A673 (cell line): ENCODE results near the gene APC.

ENCODE experiments used
- CTCF ChIP-seq: fragments of 300-800, 200-600 bp; sonication (generic); conservative IDR thresholded peaks from 2 replicates; pipeline ENCODE4 v1.5.1; 2017; ENCODE audit warnings: low read depth, mild to moderate bottlenecking, antibody characterized with exemption, low read length, moderate library complexity, mixed read lengths
- EZH2 ChIP-seq: fragments of 200-600 bp; sonication (generic); IDR thresholded peaks from 2 replicates; pipeline ENCODE4 v1.6.1; 2017; ENCODE audit warnings: borderline replicate concordance, low read depth, mild to moderate bottlenecking, mixed read lengths, antibody characterized with exemption, low read length; ENCODE audit not compliant: poor library complexity, severe bottlenecking

DNA sequence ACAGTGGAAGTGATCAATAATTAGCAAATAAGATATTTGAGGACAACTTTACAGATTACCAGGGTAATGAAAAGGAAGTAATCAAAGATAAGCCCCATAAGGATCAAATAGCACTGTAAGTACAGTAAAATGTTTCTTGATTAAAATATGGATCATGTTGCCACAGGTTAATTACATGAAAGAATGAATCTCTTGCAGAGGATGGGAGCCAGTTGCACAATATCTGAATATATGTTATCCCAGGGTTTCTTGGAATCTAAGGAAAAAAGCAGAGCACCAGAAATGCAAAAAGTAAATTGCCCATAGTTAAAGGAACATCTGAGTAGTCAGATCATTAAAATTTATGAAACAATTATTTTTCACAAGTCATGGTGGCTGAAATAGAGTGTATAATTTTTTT, 109.6 kb downstream of the APC start:
- TF ChIP-seq CTCF (no peak), EZH2 (no peak)
